Chondrocyte (in vitro differentiated cells): ENCODE measurements around the gene URAD. TPM values are rescaled to one million over a fixed set of nuclear protein-coding genes. Genes with fewer than 3 reads are reported as not detected.
"Not testable (repeated sequence)": the region's sequence is repeated elsewhere in the genome, so short reads cannot be mapped to it uniquely, and the experiment has no call there.

ENCODE experiments used
- DNase-seq: peaks from one replicate; pipeline ENCODE4 v3.0.0; 2021; ENCODE audit warnings: mixed read lengths, low spot score
- H3K27ac Mint-ChIP-seq: one replicate; pipeline ENCODE4 v1.8.0; 2021; ENCODE audit warnings: mild to moderate bottlenecking, moderate library complexity, mixed read lengths; ENCODE audit not compliant: unreplicated experiment
- H3K27me3 Mint-ChIP-seq: 2 replicates; pipeline ENCODE4 v1.8.0; 2021; ENCODE audit warnings: low read depth, mixed read lengths
- H3K36me3 Mint-ChIP-seq: 2 replicates; pipeline ENCODE4 v1.8.0; 2021; ENCODE audit warnings: low read depth, mixed read lengths
- H3K4me1 Mint-ChIP-seq: 2 replicates; pipeline ENCODE4 v1.8.0; 2021; ENCODE audit warnings: low read depth, mild to moderate bottlenecking, mixed read lengths
- H3K4me3 Mint-ChIP-seq: one replicate; pipeline ENCODE4 v1.8.0; 2021; ENCODE audit warnings: mild to moderate bottlenecking, moderate library complexity, mixed read lengths; ENCODE audit not compliant: unreplicated experiment
- H3K9me3 Mint-ChIP-seq: 2 replicates; pipeline ENCODE4 v1.8.0; 2021; ENCODE audit warnings: low read depth, mixed read lengths
- CTCF ChIP-seq: fragments of 200-600 bp; sonication (generic); IDR thresholded peaks from 2 replicates; pipeline ENCODE4 v1.5.0; 2021; ENCODE audit warnings: antibody characterized with exemption, mild to moderate bottlenecking, moderate library complexity
- total RNA-seq: library from RNA; stranded (reverse); gene quantifications from 3 replicates; pipeline ENCODE4 v1.2.1, GENCODE V29; 2021

The URAD gene
- total RNA-seq, 1 donor from 2014 or later = not detected

GRCh38 chr13:28010046-28010445 lies 21.6 kb upstream of the URAD start:
- Mint-ChIP-seq H3K4me3 (no peak overlapping the region), H3K4me1 (no peaks in the 10 kb centered on the region), H3K9me3 (no peaks in the 10 kb centered on the region), H3K27me3 (peaks cover 30% of the 10 kb centered on the region), H3K36me3 (no peaks in the 10 kb centered on the region), H3K27ac (no peak overlapping the region)
- DNase-seq = no peak
- no peak for TF ChIP-seq CTCF

GRCh38 chr13:28005016-28005415 lies 16.5 kb upstream of the URAD start:
- peaks cover 16% of the 10 kb centered on the region for H3K27me3 Mint-ChIP-seq
- not testable (repeated sequence) for DNase-seq, H3K4me3 Mint-ChIP-seq, H3K4me1 Mint-ChIP-seq, H3K27ac Mint-ChIP-seq, H3K36me3 Mint-ChIP-seq, H3K9me3 Mint-ChIP-seq

- Mint-ChIP-seq H3K4me3 (no peak overlapping the region), H3K27me3 (peaks cover 8% of the 10 kb centered on the region), H3K4me1 (peaks cover under 1% of the 10 kb centered on the region), H3K36me3 (no peaks in the 10 kb centered on the region), H3K9me3 (no peaks in the 10 kb centered on the region), H3K27ac (no peak overlapping the region)
- TF ChIP-seq CTCF = no peak
- DNase-seq = no peak
Observed at GRCh38 chr13:28002886-28003698, 14.6 kb upstream of the URAD start.

- TF ChIP-seq CTCF = no peak
- Mint-ChIP-seq H3K4me1 (peaks cover 5% of the 10 kb centered on the region), H3K9me3 (no peaks in the 10 kb centered on the region), H3K4me3 (no peak overlapping the region), H3K36me3 (no peaks in the 10 kb centered on the region), H3K27me3 (peaks cover 6% of the 10 kb centered on the region), H3K27ac (no peak overlapping the region)
- no peak for DNase-seq
Observed at GRCh38 chr13:28001837-28002473, 13.5 kb upstream of the URAD start.

GRCh38 chr13:28001049-28001448 lies 12.6 kb upstream of the URAD start:
- TF ChIP-seq CTCF = no peak
- peaks cover 5% of the 10 kb centered on the region for H3K4me1 Mint-ChIP-seq
- H3K4me3 Mint-ChIP-seq = no peak overlapping the region
- no peaks in the 10 kb centered on the region for H3K9me3 Mint-ChIP-seq
- no peak for DNase-seq
- H3K36me3 Mint-ChIP-seq = no peaks in the 10 kb centered on the region
- peaks cover 6% of the 10 kb centered on the region for H3K27me3 Mint-ChIP-seq
- no peak overlapping the region for H3K27ac Mint-ChIP-seq
